ENCODE measurements around the gene CACNA1B.

Gene CACNA1B

DNA sequence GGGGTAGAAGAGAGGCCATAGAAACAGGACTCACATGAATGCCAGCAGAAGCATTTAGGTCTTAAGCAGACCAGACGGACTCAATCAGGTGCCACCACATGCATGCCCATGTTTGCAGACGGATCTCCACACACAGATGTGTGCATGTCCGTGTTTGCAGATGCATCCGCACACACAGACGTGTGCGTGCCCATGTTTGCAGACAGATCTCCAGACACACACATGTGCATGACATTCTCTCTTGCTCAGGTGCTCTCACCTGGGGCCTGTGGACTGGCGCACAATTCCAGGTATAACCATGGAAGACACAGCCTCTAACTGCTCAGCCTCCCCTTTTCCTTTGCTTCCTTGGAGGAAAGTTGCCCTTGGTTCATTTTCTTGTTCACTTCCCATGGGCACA, 148.3 kb downstream of the CACNA1B start:
- DNase-seq (ENCODE audit: low read depth in 2 of 2, low spot score in 1 of 2) = no peak

DNA sequence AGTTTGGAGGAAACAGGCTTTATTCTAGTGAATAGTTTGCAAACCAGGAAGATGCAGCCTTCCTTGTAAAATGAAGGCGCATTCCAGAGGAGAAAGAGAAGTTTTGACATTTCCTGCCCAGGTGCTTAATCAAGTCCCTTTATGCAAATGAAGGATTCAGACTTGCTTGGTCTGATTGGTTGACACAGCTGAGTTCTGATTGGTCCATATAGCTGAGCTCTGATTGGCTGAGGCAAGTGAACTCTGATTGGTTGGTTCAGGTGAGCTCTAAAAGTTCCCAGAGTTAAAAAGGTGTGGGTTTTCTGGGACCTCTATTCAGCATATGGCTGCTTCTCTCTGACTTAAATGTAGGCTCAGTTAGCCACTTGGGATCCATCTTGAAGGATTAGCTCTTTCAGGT, 151.0 kb downstream of the CACNA1B start:
- DNase-seq (ENCODE audit: low read depth in 2 of 2, low spot score in 1 of 2) = no peak

DNA sequence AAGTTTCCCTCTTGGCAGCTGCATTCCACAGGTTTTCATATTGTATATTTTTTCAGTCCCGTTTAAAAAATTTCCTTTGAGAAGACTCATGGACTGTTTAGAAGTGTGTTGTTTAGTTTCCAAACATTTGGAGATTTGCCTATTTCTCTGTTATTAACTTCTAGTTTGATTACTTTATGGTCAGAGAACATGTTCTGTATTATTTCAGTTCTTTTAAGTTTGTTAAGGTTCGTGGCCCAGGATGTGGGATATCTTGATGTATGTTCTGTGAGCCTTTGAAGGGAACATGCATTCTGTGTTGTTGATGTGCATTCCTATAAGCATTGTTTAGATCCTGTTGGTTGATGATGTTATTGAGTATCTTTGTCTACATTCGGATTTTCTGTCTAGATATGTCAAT, 153.6 kb downstream of the CACNA1B start:
- no peak for DNase-seq (ENCODE audit: low read depth in 2 of 2, low spot score in 1 of 2)

DNA sequence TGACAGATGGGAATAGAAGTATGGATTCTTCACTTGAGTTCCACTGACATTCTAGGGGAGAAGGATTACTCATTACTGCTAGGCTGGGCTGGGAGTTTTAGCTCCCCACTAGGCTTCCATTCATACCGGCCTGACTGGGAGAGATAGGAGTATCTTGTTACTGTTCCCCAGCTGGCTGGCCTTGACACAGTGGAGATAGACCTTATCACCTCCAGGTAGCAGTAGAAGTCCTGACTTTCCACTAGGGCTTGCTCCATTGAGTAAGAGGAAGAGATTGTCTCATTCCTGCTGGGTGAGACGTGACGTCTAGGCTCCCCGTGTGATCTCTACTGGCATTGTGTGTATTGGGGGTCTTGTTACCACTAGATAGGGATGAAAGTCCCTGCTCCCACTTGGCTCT, 156.4 kb downstream of the CACNA1B start:
- no peak for DNase-seq (ENCODE audit: low read depth in 2 of 2, low spot score in 1 of 2)

DNA sequence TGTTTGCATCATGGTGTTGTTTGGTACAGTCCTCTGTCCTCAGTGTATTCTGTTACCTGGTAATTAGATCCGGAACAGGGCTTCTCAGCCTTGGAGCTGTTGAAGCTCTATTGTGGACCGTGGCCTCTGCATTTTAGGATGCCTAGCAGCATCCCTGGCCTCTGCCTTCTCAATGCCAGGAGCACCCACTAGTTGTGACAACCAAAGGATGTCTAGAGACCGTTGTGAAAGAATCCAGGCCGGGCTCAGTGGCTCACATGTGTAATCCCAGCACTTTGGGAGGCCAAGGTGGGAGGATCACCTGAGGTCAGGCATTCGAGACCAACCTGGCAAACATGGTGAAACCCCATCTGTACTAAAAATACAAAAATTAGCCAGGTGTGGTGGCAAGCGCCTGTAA, 159.6 kb downstream of the CACNA1B start:
- DNase-seq (ENCODE audit: low read depth in 2 of 2, low spot score in 1 of 2) = no peak

DNA sequence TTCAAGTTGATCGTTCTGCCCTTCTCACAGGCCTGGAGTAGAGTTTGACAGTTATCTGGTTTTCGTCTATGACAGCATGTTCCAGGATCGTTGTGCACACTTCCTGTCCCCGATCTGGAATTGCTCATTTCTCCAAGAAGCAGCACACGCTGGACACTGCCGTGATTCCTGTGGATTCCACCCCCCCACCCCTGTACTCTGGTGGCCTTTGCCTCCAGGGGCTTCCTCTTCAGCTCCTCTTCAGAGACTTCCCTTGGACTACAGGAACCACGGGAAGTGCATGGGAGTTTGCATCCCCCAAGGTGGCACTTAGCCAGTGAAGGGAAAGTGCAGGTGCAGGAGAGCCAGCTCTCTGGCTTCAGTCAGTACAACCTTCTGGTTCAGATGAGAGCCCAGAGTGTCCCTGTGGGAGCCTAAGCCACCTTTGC, 160.7 kb downstream of the CACNA1B start:
- DNase-seq (ENCODE audit: low read depth in 2 of 2, low spot score in 1 of 2) = no peak

DNA sequence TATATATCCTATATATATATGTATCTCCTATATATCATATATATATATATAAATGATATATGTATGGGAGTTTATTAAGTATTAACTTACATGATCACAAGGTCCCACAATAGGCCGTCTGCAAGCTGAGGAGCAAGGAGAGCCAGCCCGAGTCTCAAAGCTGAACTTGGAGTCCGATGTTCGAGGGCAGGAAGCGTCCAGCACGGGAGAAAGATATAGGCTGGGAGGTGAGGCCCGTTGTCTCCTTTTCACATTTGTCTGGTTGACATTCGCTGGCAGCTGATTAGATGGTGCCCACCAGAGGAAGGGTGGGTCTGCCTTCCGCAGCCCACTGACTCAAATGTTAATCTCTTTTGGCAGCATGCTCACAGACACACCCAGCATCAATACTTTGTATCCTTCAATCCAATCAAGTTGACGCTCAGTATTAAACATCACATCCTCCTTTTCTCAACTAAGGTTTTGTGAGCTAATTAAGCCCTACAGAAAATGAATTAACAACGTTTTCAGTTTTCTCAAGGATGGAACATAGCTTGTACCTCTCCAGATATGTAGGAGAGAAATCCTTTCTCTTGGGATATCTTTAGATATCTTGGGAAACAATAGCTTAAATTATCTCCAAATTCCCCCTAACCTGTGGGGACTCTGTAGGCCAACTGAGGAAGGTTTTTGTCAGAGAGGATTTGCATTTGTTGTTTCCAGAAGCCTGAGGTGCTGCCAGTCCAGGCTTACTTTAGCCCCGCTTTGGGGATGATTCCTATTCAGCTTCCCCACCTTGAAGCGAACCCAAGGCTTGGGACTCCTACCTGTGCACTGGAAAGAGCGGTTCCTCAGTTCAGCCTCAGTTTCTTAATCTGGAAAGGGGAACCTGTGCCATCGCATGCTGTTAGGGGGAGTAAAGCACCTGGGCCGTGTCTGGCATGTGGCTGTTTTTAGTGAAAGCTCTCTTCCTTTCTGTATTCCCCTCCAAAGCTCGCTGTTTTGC, 163.2 kb downstream of the CACNA1B start:
- no peak for DNase-seq (ENCODE audit: low read depth in 2 of 2, low spot score in 1 of 2)

DNA sequence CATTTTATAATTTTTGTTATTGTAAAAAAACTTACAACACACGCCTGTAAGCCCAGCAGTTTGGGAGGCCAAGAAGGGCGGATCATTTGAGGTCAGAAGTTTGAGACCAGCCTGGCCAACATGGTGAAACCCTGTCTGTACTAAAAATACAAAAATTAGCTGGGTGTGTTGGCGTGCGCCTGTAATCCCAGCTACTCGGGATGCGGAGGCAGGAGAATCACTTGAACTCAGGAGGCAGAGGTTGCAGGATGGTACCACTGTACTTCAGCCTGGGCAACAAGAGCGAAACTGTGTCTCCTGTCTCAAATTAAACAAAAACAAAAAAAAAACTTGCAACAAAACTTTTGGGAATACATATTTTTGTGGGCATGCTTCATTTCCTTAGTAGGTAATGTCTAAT, 164.6 kb downstream of the CACNA1B start:
- DNase-seq (ENCODE audit: low read depth in 2 of 2, low spot score in 1 of 2) = no peak

DNA sequence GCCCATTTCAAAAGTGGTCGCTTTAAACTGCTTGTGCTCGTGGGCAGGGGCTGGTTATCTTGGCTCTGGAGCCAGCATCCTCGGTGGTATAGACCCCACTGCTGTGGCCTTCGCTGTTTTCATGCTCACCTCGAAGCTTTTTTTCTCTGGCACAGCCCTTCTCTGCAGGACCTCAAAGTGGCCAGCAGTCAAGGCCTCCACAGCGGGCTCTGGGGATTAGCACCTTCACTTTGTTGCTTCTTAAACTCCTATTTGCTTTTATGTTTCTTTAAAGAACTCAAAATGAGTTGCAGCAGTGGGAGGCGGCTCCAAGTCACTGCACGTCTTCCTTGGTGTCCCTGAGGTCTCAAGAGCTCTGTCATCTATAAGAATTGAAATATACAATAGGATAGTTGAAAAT, 165.1 kb downstream of the CACNA1B start:
- no peak for DNase-seq (ENCODE audit: low read depth in 2 of 2, low spot score in 1 of 2)

DNA sequence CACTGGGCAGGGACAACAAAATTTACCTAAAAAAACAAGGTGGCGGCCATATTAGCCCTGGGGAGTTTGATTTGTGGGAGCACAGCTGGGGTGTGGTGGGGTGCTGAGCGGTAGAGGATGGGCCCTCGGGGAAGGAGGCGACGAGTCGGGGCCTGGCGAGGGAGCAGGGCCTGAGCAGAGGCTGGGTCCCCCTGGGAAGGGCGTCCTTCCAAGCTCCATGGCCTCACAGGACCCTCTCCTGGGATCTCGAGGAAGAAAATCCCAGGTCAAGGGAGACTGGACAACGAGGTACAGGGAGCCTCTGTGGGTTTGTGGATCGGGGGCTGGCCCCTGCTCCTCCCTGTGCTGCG, 165.5 kb downstream of the CACNA1B start:
- DNase-seq (ENCODE audit: low read depth in 2 of 2, low spot score in 1 of 2) = no peak

DNA sequence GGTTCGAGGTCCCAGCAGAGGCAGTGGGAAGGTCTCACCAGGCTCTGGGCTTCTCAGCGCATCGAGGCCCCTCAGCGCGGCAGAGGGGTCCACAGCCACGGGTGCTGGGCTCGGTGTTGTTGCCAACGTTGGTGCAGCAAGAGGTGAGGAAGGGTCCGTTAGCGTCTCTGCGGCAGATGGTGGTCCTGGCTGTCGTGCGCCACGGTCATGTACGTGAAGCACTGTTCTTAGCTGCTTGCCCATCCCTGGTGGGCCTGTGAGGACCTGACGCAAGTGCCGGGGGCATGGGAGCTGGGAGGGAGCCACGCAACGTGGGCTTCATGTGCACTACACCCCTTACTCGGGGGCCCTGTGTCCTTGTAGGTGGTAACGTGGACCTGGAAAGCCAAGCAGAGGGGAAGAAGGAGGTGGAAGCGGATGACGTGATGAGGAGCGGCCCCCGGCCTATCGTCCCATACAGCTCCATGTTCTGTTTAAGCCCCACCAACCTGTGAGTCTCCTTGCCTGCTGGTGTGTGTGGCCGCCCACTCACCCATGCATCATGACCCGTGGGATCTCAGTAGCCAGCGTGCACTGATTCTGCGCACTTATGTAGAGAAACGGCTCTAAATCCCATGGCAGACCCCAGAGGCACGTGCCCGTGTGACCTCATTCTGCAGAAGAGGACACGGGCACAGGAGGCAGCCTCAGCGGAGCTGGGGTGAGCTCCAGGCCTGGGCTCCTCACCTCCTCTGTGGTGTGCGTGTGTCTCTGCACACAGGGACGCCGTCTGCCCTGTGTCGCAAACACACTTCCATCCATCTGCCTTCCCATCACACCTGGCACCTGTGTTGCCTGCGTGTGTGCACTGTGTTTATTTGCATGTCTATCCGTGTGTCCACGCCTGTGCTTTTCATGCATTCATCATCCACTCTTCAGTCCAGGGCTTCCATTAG, 166.1 kb downstream of the CACNA1B start:
- no peak for DNase-seq (ENCODE audit: low read depth in 2 of 2, low spot score in 1 of 2)

DNA sequence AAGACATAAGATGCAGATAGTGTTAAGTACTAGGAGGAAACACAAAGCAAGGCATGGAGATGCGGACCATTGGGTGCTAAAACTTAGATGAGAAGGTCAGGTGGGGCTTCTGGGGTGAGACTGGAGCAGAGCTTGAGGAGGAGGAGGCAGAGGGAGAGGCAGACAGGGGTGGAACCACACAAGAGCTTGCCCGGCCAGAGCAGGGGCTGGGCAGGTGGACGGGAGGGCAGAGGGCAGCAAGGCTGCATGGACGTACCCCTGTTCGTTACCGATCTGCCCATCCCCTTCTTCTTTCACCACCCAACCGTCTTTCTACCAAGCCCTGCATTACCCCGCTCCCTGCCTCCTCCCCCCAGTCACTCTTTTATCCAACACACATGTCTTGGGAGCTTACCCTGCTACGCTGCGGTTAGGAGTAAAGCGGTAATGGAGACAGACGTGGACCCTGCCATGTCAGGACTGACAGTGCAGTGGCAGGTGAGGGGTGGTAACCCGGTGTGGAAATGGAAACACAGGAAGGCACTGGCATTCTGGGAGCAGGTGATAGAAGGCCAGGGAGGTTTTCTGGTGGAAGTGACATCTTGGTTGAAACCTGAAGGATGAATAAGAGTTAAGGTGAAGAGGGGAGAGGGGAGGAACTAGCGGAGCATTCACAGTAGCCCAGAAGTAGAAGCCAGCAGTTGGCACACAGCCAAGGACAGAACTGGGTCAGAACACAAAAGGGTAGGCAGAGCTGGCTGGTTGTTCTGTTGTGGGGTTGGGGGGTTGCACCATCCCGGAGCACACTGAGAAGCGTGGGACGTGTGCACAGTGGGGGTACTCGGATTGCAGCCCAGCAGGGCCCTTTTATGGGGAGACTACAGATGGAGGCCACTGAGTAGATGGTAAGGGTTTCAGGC, 167.2 kb downstream of the CACNA1B start:
- no peak for DNase-seq (ENCODE audit: low read depth in 2 of 2, low spot score in 1 of 2)

DNA sequence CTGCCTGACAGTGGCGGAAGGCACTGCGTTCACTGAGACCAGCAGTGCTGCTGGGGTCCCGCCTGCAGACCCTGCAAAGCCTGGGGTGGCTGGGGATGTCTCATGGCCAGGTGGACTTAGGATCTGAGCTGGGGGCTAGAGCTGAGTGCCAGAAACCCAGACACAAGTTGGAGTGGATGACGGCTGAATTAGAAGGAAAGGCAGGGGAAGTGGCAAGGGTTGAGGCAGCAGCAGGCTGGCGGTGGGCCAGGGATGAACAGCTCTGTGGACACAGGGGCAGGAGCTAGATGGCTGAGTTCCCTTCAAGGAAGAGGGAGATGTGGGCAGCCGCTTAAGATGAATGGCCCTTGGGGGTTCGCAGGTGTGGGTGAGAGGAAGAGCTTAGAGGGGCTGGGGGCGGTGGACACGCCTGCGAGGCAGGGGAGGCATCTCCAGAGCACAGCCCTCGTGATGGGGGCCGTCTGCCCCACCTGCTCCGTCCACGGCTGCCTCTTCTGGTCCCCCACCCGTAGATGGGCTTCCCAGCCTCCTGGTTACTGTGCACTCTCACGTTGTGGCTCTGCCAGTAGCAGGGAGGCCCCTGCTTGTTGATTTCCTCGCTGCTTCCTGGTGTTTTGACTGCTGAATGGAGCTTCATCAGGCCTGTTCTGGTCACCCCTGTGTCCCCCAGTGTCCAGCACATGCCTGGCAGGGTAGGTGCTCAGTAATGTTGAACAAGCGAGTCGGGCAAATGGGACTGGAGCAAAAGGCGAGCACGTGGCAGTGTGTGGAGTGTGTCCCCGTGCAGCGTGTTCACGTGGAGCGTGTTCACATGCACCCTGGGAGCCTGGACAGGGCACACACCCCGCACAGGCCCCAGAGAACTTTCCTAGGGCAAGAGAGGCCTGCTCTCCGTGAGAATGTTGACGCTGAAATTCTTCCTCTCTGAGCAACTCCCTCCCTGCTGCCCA, 168.2 kb downstream of the CACNA1B start:
- DNase-seq (ENCODE audit: low read depth in 2 of 2, low spot score in 1 of 2) = no peak

DNA sequence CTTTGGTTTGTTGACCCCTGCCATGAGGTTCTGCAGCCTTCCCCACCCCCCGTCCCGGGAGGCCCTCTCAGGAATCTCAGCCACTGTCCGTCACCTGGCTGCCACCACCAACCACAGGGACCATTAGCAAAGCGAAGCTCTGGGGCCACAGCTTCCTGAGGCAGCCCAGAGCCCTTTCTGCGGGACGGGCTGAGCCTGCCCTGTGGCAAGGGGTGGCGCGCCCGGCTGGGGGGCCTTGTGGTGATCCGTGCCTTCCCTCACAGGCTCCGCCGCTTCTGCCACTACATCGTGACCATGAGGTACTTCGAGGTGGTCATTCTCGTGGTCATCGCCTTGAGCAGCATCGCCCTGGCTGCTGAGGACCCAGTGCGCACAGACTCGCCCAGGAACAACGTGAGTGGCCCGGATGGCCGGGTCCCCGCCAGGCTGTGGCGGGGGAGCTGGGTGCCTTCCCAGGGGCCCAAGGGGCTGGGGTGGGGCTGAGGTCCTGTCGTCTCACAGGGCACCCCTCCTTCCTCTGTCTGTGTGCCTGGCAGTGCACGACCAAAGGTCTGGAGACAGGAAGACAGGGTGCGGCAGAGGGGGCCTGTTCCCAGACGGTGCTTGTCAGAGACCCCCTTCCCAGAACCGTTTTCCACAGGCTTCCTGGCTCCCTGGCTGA, 169.2 kb downstream of the CACNA1B start:
- no peak for DNase-seq (ENCODE audit: low read depth in 2 of 2, low spot score in 1 of 2)

DNA sequence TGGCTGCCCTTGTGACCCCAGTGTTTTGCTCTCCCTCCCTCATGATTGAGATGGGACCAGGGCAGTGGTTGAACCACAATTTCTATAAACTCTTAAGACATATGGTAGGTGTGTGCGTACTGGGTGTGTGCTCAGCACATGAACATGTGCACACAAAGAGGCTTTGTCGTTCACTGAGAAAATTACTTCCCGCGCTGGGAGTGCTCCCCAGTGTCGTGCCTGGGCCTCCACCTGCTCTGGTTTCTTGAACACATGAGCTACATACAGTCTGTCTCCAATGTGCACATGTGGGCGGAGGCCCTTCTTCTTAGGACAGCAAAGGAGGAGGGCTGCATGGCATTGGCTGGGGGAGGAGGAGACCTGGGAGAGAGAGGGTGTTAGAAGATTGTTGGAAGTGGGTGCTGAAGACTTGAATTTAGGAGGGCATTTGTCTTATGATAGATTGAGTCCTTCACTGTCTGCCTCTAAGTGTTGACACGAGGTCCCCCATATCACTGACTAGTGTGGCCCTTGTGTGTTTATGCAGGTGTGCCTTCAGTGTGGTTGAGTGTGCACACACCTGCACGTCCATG, 170.0 kb downstream of the CACNA1B start:
- no peak for DNase-seq (ENCODE audit: low read depth in 2 of 2, low spot score in 1 of 2)

DNA sequence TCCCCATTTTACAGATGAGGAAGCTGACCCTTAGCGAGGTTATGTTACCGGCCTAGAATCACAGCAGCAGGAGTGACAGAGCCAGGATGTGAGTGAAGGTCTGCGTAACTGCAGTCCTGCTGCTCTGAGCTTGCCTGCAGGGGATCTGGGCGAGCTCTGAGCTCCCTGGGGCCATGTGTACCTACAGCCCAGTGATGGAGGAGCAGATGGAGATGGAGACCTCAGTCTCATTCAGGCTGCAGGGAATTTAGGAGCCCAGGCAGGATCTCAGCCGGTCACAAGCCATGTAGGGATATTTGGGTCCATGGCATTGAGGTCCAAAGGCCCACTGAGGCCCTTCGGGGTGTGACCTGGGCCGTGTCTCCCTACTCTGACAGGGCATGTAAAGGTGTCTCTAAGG, 170.6 kb downstream of the CACNA1B start:
- no peak for DNase-seq (ENCODE audit: low read depth in 2 of 2, low spot score in 1 of 2)

DNA sequence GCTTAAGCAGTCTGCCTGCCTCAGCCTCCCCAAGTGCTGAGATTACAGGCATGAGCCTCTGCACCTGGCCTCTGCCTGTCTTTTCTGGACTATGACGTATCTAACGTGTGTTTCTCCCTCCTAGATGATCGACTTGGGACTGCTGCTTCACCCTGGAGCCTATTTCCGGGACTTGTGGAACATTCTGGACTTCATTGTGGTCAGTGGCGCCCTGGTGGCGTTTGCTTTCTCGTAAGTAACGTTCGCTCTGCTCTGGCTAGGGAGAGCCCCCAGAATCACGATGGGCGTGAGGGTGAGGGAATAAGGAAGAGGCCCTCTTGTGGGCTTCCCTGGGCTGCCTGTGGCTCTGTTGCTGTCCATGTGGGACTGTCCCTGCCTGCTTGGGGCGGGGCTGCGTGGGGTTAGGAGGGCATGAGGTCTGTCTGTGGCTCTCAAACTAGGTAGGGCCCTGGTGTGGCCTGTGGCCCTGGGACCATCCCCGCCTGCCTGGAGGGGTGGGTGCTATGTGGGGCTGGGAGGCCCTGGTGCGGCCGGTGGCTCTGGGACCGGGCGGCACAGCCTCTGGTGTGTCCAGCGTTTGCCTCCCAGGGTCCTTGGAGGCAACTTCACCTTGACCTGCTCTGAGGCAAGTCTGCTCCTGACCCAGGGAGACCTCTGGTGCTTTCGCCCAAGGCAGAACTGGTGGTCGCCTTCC, 171.7 kb downstream of the CACNA1B start:
- DNase-seq (ENCODE audit: low read depth in 2 of 2, low spot score in 1 of 2) = no peak

DNA sequence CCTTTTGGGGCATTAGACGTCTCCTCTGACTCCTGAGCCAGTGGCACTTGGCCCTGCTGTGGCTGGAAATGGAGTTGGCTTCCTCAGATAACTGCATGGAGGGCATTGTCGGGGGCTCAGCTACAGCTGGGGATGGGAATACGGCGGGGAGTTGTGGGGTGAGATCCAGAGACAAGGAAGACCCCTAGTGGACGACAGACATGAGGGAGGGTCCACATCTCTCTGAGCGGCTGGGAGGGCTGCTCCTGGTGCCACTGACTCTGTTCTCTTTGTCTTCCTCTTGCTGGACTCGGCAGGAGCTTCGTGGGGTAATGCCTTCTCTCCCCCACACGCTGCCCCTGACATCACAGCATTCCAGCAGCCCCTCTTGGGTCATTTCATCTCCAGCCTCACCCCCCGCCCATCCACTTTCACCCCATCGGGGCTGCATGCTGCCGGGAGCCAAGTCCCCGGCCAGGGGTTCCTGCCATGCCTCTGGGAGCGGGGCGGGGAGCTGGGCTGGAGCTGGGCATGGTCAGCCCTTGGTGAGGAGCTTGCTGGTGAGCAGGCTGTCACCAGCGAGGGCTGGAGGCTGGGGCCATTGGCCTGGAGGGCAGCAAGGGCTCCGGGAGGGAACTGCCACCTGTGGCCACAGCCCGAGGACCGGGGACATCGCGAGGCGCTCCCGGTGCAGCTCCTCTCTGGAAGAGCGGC, 172.3 kb downstream of the CACNA1B start:
- DNase-seq (ENCODE audit: low read depth in 2 of 2, low spot score in 1 of 2) = no peak

Measured in stimulated activated CD8-positive, alpha-beta memory T cell treated with anti-CD3 and anti-CD28 coated beads, Interleukin-4, amount 100 ng/mL, for 1 hour (primary cell).